Bronchial epithelial cell (primary cell): ENCODE measurements around the gene HEXIM1. TPM values are rescaled to one million over a fixed set of nuclear protein-coding genes. Genes with fewer than 3 reads are reported as not detected.

ENCODE experiments used
- DNase-seq: peaks from one replicate; pipeline ENCODE4 v3.0.0-alpha.2; 2010; ENCODE audit warnings: low read depth
- FAIRE-seq: peaks from 2 replicates; lab custom pipeline; 2011; peaks lifted over from hg19 to GRCh38; lab: Jason Lieb, UNC
- H3K27me3 ChIP-seq: 2 replicates; pipeline ENCODE4 v1.5.1; 2011; ENCODE audit warnings: low read length; ENCODE audit not compliant: control insufficient read depth, insufficient read depth
- H3K36me3 ChIP-seq: 2 replicates; pipeline ENCODE4 v1.5.1; 2011; ENCODE audit warnings: low read length; ENCODE audit not compliant: control insufficient read depth, insufficient read depth
- H3K4me3 ChIP-seq: 2 replicates; pipeline ENCODE4 v1.5.1; 2011; ENCODE audit warnings: mild to moderate bottlenecking, low read depth, low read length, control low read depth
- CTCF ChIP-seq: IDR thresholded peaks from 2 replicates; pipeline ENCODE4 v1.5.1; 2011; ENCODE audit warnings: mild to moderate bottlenecking, moderate library complexity, low read length, control low read depth, inconsistent platforms; ENCODE audit not compliant: insufficient read depth, severe bottlenecking
- total RNA-seq: library from RNA; depleted of rRNA; stranded (reverse); fragments of >200 nt; gene quantifications from 2 replicates; pipeline ENCODE4 v1.2.1, GENCODE V29; 2014

Gene HEXIM1
- total RNA-seq, 1 donor from 2014 or later = 7.1 TPM

GRCh38 chr17:45164734-45165269, 16.5 kb downstream of the HEXIM1 start:
- Histone ChIP-seq H3K36me3 (no peaks in the 10 kb centered on the region), H3K27me3 (no peaks in the 10 kb centered on the region), H3K4me3 (no peak overlapping the region)
- FAIRE-seq (no peak), DNase-seq (no peak)
- TF ChIP-seq CTCF = no peak

- no peaks in the 10 kb centered on the region for H3K27me3 ChIP-seq
- TF ChIP-seq CTCF = no peak
- no peak overlapping the region for H3K4me3 ChIP-seq
- no peaks in the 10 kb centered on the region for H3K36me3 ChIP-seq
- no peak for FAIRE-seq
- DNase-seq = no peak
Observed at GRCh38 chr17:45168991-45169752, 20.9 kb downstream of the HEXIM1 start.

- H3K27me3 ChIP-seq = no peaks in the 10 kb centered on the region
- H3K36me3 ChIP-seq = no peaks in the 10 kb centered on the region
- FAIRE-seq = no peak
- H3K4me3 ChIP-seq = no peak overlapping the region
- DNase-seq = no peak
- no peak for TF ChIP-seq CTCF
Observed at GRCh38 chr17:45170280-45170930, 22.1 kb downstream of the HEXIM1 start.

- Histone ChIP-seq H3K36me3 (no peaks in the 10 kb centered on the region), H3K4me3 (peak overlapping the region; percentile 46), H3K27me3 (no peaks in the 10 kb centered on the region)
- no peak for TF ChIP-seq CTCF
- DNase-seq = peak; percentile 98
- FAIRE-seq = peak; percentile 96
Observed at GRCh38 chr17:45170931-45171337, 22.7 kb downstream of the HEXIM1 start.

- no peak for TF ChIP-seq CTCF
- no peaks in the 10 kb centered on the region for H3K36me3 ChIP-seq
- DNase-seq = peak; percentile 75
Observed at GRCh38 chr17:45171338-45172231, 23.3 kb downstream of the HEXIM1 start.

More at GRCh38 chr17:45171338-45172231, 23.3 kb downstream of the HEXIM1 start:
- no peak for FAIRE-seq
- Histone ChIP-seq H3K27me3 (no peaks in the 10 kb centered on the region), H3K4me3 (peak overlapping the region; percentile 46)
